Activated CD4-positive, alpha-beta T cell treated with anti-CD3 and anti-CD28 coated beads, Interleukin-2, amount 10 ng/mL, durations not matched to agents 7 days and 5 days (primary cell): ENCODE measurements around the gene PRRG1. TPM values are rescaled to one million over a fixed set of nuclear protein-coding genes. Genes with fewer than 3 reads are reported as not detected.
"Not testable (repeated sequence)": the region's sequence is repeated elsewhere in the genome, so short reads cannot be mapped to it uniquely, and the experiment has no call there.

Experiments used
- CTCF ChIA-PET: fragments of 350-600 bp; sonication (Branson Sonifier 250); formaldehyde crosslinking; loops from one replicate; lab custom pipeline; 2021; ENCODE audit warnings: antibody characterized with exemption; lab: Charles Lee
- POLR2A ChIA-PET: fragments of 350-600 bp; sonication (Branson Sonifier 250); formaldehyde crosslinking; loops from one replicate; lab custom pipeline; 2021; ENCODE audit warnings: antibody characterized with exemption; lab: Charles Lee
- DNase-seq: peaks from one replicate; pipeline ENCODE4 v3.0.0-alpha.2; 2020
- H3K27ac Mint-ChIP-seq: one replicate; pipeline ENCODE4 v1.8.0; 2021; ENCODE audit warnings: mild to moderate bottlenecking, moderate library complexity, mixed read lengths
- H3K27me3 Mint-ChIP-seq: one replicate; pipeline ENCODE4 v1.8.0; 2021; ENCODE audit warnings: mixed read lengths
- H3K36me3 Mint-ChIP-seq: one replicate; pipeline ENCODE4 v1.8.0; 2021; ENCODE audit warnings: low read depth, mixed read lengths
- H3K4me1 Mint-ChIP-seq: one replicate; pipeline ENCODE4 v1.8.0; 2021; ENCODE audit warnings: mixed read lengths
- H3K4me3 Mint-ChIP-seq: one replicate; pipeline ENCODE4 v1.8.0; 2021; ENCODE audit warnings: mild to moderate bottlenecking, moderate library complexity, mixed read lengths
- H3K9me3 Mint-ChIP-seq: one replicate; pipeline ENCODE4 v1.8.0; 2021; ENCODE audit warnings: mixed read lengths
- total RNA-seq, 2 experiments: library from RNA; stranded (reverse); gene quantifications; one replicate each; pipeline ENCODE4 v1.2.3, GENCODE V29; 2021

Gene PRRG1
- total RNA-seq, 2 experiments from 2014 or later = not detected

DNA sequence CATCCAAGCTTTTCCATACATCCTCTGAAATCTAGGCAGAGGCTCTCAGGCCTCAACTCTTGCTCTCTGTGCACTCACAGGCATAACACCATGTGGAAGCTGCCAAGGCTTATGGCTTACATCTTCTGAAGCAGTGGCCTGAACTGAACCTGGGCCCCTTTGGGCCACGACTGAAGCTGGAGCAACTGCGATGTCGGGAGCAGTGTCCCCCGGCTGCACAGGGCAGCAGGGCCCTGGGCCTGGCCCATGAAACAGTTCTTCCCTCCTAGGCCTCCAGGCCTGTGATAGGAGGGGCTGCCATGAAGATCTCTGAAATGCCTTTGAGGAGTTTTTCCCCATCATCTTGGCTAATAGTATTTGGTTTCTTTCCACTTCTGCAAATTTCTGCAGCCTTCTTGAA, 39.2 kb downstream of the PRRG1 start:
- Mint-ChIP-seq H3K36me3 (no peaks in the 10 kb centered on the region), H3K27me3 (no peaks in the 10 kb centered on the region), H3K4me1 (no peaks in the 10 kb centered on the region), H3K27ac (no peak overlapping the region), H3K4me3 (no peak overlapping the region), H3K9me3 (no peaks in the 10 kb centered on the region)
- DNase-seq = no peak
- ChIA-PET CTCF (no interaction called here), POLR2A (no interaction called here)

DNA sequence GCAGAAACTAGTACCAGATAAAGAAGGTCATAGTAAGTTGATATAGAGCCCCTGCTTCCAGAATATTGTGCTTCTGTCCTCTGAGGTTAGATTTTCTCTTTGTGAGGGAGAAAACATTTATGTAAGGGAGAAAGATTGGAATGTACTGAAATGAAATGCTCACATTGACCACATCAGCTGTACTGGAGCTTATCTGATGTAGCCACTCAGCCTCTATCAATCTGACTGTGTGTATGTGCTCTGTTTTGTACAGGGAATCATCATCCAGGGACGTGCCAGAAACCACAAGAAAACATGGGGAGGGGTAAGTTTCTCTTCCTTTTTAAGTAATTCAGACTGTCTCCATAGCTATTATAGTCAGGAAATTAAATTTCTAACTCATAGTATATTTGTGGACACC, 56.8 kb downstream of the PRRG1 start:
- H3K36me3 Mint-ChIP-seq = no peaks in the 10 kb centered on the region
- no peaks in the 10 kb centered on the region for H3K9me3 Mint-ChIP-seq
- CTCF ChIA-PET = no interaction called here

DNA sequence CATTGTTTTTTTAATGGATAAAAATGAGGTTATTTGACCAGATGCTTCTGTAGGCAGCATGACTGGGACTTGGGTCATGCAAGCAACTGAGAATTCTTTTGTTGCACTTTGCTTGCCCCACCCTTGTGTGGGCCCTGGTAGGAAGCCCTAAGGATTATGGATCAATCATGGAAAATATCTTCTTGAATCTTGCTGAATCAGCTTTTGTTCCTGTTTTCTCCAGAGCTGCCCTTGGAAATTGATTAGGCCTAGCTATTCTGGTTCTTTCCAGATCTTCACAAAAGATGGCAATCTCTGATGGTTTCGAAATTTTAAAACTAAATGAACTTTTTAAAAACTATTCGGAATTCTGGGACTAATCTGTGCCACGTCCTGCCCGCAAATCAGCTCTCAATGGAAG, 58.6 kb downstream of the PRRG1 start:
- no peaks in the 10 kb centered on the region for H3K9me3 Mint-ChIP-seq
- H3K4me1 Mint-ChIP-seq = no peaks in the 10 kb centered on the region
- ChIA-PET POLR2A (no interaction called here), CTCF (no interaction called here)
- H3K27ac Mint-ChIP-seq = no peak overlapping the region
- H3K4me3 Mint-ChIP-seq = no peak overlapping the region
- no peaks in the 10 kb centered on the region for H3K27me3 Mint-ChIP-seq
- DNase-seq = no peak
- no peaks in the 10 kb centered on the region for H3K36me3 Mint-ChIP-seq

More for the DNA sequence above, 56.8 kb downstream of the PRRG1 start:
- no peaks in the 10 kb centered on the region for H3K4me1 Mint-ChIP-seq
- H3K27me3 Mint-ChIP-seq = no peaks in the 10 kb centered on the region
- H3K4me3 Mint-ChIP-seq = no peak overlapping the region
- no peak for DNase-seq
- POLR2A ChIA-PET = no interaction called here
- H3K27ac Mint-ChIP-seq = no peak overlapping the region

DNA sequence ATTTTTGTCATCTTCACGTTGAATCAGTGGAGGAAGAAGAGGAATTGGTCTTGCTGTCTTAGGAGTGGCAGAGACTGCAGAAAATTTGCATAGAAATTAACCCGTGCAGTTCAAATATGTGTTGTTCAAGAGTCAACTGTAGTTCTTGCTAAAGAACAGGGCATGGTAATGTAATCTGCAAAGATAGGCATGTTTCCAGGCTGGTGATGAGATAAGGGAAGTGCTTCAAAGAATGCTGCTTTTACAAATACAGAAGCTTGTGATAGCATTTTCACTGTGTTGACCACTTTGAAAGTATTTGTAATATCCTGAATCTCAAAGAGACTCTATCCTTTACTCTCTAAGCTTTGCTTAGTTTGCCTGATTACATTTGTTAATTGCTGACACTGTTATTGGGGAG, 60.1 kb downstream of the PRRG1 start:
- POLR2A ChIA-PET = no interaction called here
- Mint-ChIP-seq H3K4me3 (no peak overlapping the region), H3K9me3 (no peaks in the 10 kb centered on the region), H3K4me1 (no peaks in the 10 kb centered on the region), H3K27ac (no peak overlapping the region), H3K36me3 (no peaks in the 10 kb centered on the region), H3K27me3 (no peaks in the 10 kb centered on the region)
- CTCF ChIA-PET = no interaction called here
- no peak for DNase-seq

DNA sequence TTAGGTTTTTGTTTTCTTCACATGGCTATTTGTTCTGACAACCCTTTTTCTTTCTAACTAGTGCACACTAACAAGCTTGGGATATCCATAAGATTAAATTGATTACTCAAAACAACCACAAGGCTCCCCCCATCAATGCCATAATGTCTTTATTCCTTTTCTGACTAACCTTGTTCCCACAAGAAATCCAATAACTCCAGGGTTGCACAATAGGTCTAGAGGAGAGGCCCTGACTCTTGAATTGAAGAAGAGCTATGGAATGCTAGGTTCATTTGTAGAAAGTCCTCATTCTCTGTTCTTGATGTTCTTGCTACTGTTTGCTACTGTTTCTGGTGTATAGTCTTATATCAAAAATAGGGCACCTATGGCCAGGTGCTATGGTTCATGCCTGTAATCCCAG, 71.0 kb downstream of the PRRG1 start:
- no peak for DNase-seq
- ChIA-PET POLR2A (no interaction called here), CTCF (no interaction called here)
- H3K27ac Mint-ChIP-seq = no peak overlapping the region
- H3K9me3 Mint-ChIP-seq = no peaks in the 10 kb centered on the region
- H3K36me3 Mint-ChIP-seq = no peaks in the 10 kb centered on the region
- H3K4me1 Mint-ChIP-seq = no peaks in the 10 kb centered on the region
- no peaks in the 10 kb centered on the region for H3K27me3 Mint-ChIP-seq
- no peak overlapping the region for H3K4me3 Mint-ChIP-seq

DNA sequence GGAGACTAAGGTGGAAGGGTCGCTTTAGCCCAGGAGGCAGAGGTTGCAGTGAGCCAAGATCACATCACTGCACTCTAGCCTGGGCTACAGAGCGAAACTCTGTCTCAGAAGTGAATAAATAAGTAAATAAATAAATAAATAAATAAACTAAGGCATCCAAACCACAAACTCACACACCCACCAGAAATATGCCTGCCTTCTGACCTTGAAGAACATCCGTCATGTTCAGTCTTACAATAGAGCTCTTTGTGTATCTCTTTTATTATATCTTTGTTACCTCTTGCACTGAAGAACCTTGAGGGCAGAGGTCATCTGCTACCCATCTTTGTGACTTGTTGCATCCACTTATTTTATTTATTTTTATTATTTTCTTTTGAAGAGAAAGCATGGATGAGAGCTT, 71.6 kb downstream of the PRRG1 start:
- no peaks in the 10 kb centered on the region for H3K9me3 Mint-ChIP-seq
- H3K4me1 Mint-ChIP-seq = no peaks in the 10 kb centered on the region
- H3K27me3 Mint-ChIP-seq = no peaks in the 10 kb centered on the region
- DNase-seq = no peak
- no peaks in the 10 kb centered on the region for H3K36me3 Mint-ChIP-seq
- ChIA-PET POLR2A (no interaction called here), CTCF (no interaction called here)
- no peak overlapping the region for H3K27ac Mint-ChIP-seq
- no peak overlapping the region for H3K4me3 Mint-ChIP-seq

DNA sequence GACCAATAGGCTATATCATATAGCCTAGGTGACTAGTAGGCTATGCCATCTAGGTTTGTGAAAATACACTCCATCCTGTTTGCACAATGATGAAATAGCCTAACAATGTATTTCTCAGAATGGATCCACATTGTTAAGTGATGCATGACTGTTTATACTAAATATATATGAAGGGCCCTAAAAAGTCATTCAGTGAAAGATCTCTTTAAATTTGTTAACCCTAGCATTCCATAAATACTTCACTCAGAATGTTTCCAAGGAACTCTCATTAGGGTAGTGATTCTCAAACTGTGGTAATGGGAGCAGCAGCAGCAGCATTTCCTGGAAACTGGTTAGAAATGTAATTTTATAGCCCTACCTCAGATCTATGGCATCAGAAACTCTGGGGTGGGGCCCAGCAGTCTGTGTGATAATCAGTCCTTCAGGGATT, 74.9 kb downstream of the PRRG1 start:
- no peaks in the 10 kb centered on the region for H3K36me3 Mint-ChIP-seq
- no peak overlapping the region for H3K27ac Mint-ChIP-seq
- no peaks in the 10 kb centered on the region for H3K27me3 Mint-ChIP-seq
- no peaks in the 10 kb centered on the region for H3K4me1 Mint-ChIP-seq
- no peak for DNase-seq
- POLR2A ChIA-PET = no interaction called here
- CTCF ChIA-PET = no interaction called here
- no peaks in the 10 kb centered on the region for H3K9me3 Mint-ChIP-seq
- no peak overlapping the region for H3K4me3 Mint-ChIP-seq

DNA sequence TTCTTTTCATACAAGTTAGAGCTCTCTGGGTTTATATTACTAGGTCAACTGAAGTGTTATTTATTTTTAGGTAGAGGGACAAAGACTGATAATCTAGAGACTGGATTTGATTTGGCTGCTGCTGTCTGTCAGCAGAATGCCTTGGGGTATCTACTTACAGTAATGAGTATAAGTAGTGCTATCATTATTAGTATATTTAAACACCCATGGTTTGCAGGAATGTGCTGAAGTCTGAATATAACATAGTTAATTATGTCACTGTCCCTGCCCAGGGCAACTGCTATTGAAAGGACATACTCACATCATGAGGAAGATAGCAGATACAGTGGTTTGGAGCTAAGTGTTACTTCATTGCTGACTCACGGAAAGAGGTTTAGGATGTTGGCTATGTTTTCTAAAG, 76.2 kb downstream of the PRRG1 start:
- Mint-ChIP-seq H3K27ac (no peak overlapping the region), H3K36me3 (no peaks in the 10 kb centered on the region), H3K4me3 (no peak overlapping the region), H3K27me3 (no peaks in the 10 kb centered on the region), H3K9me3 (no peaks in the 10 kb centered on the region), H3K4me1 (no peaks in the 10 kb centered on the region)
- ChIA-PET POLR2A (no interaction called here), CTCF (no interaction called here)
- no peak for DNase-seq

DNA sequence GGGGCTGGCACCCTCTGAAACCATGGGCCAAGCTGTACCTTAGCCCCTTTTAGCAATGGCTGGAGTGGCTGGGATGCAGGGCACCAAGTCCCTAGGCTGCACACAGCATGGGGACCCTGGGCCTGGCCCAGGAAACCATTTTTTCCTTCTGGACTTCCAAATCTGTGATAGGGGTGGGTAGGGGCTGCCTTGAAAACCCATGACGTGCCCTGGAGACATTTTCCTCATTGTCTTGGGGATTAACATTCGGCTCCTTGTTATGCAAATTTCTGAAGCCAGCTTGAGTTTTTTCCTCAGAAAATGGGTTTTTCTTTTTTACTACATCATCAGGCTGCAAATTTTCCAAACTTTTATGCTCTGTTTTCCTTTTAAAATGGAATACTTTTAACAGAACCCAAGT, 79.8 kb downstream of the PRRG1 start:
- DNase-seq, H3K27me3 Mint-ChIP-seq, H3K4me1 Mint-ChIP-seq, H3K9me3 Mint-ChIP-seq, CTCF ChIA-PET, H3K27ac Mint-ChIP-seq, POLR2A ChIA-PET, H3K4me3 Mint-ChIP-seq, H3K36me3 Mint-ChIP-seq: not testable (repeated sequence)

DNA sequence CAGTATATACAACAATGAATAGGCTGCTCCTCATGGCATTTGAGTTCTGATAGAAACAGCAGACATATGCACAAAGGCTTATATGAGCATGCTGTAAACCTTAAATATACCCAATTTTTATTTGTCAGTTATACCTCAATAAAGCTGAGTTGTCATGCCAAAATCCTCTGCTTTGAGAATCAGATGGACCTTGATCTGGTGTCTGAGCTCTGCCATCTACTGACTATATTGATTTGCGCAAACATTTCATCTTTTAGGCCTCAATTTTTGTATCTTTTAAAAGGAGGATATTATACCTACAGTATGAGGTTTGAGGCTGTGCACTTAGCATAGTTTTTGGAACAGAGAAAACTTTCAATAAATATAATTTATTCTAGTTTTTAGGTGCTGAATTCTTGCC, 85.2 kb downstream of the PRRG1 start:
- H3K4me1 Mint-ChIP-seq = no peaks in the 10 kb centered on the region
- H3K27me3 Mint-ChIP-seq = no peaks in the 10 kb centered on the region
- DNase-seq = no peak
- no peaks in the 10 kb centered on the region for H3K9me3 Mint-ChIP-seq
- ChIA-PET CTCF (no interaction called here), POLR2A (no interaction called here)
- H3K36me3 Mint-ChIP-seq = no peaks in the 10 kb centered on the region
- no peak overlapping the region for H3K27ac Mint-ChIP-seq
- H3K4me3 Mint-ChIP-seq = no peak overlapping the region

DNA sequence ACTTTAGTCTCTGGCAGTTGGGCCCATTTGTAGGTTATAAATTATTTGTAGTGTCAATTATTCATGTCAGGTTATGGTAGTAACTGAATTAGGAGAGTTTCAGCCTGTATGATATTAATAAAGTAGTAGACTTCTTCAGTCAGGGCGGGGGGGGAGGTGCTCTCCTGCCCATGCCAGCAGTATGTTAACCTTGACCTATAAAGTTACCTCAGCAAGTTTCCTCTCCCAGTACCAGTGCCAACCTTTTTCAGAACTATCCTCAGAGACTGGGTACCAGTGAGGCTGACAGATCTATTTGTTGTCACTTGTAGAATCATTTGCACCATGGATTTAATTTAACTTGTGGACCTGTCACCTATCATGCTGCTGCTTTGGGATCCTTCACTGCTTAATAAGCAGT, 88.0 kb downstream of the PRRG1 start:
- no peaks in the 10 kb centered on the region for H3K4me1 Mint-ChIP-seq
- no peak for DNase-seq
- CTCF ChIA-PET = no interaction called here
- no peaks in the 10 kb centered on the region for H3K36me3 Mint-ChIP-seq
- H3K27me3 Mint-ChIP-seq = no peaks in the 10 kb centered on the region
- POLR2A ChIA-PET = no interaction called here
- no peak overlapping the region for H3K27ac Mint-ChIP-seq
- no peaks in the 10 kb centered on the region for H3K9me3 Mint-ChIP-seq
- H3K4me3 Mint-ChIP-seq = no peak overlapping the region

DNA sequence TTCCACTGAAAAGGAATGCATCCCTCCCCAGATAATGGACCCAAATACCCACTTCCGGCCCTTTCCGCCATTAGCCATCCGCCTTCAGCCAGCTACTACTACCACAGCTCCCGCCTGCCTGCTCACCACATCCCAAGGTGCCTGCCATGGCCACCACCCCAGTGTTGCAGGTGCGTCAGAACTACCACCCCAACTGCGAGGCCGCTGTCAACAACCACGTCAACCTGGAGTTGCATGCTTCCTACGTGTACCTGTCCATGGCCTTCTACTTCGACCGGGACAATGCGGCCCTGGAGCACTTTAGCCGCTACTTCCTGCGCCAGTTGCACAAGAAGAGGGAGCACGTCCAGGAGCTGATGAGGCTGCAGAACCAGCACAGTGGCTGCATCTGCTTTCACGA, 92.2 kb downstream of the PRRG1 start:
- H3K27ac Mint-ChIP-seq = no peak overlapping the region
- no peaks in the 10 kb centered on the region for H3K9me3 Mint-ChIP-seq
- H3K27me3 Mint-ChIP-seq = no peaks in the 10 kb centered on the region
- POLR2A ChIA-PET = no interaction called here
- no peak overlapping the region for H3K4me3 Mint-ChIP-seq
- H3K4me1 Mint-ChIP-seq = no peaks in the 10 kb centered on the region
- CTCF ChIA-PET = no interaction called here
- H3K36me3 Mint-ChIP-seq = no peaks in the 10 kb centered on the region
- DNase-seq = no peak

DNA sequence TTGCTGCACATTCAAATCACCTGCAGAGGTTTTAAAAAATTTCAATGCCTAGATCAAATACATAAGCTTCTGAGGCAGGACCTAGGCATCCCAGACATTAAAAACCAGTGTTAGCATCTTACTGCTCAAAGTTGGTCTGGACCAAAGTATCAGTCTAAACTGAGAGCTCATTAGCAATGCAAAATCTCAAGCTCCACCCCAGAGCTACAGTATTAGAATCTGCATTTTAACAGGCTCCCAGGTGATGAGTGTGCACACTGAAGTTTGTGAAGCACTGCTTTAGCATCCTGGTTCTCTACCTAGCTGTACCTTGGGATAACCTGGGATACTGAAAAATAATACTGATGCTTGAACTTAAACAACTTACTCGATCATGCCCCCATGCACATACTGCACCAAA, 96.0 kb downstream of the PRRG1 start:
- Mint-ChIP-seq H3K27me3 (no peaks in the 10 kb centered on the region), H3K27ac (no peak overlapping the region), H3K4me1 (no peaks in the 10 kb centered on the region), H3K9me3 (no peaks in the 10 kb centered on the region), H3K36me3 (no peaks in the 10 kb centered on the region), H3K4me3 (no peak overlapping the region)
- DNase-seq = no peak
- ChIA-PET CTCF (no interaction called here), POLR2A (no interaction called here)

DNA sequence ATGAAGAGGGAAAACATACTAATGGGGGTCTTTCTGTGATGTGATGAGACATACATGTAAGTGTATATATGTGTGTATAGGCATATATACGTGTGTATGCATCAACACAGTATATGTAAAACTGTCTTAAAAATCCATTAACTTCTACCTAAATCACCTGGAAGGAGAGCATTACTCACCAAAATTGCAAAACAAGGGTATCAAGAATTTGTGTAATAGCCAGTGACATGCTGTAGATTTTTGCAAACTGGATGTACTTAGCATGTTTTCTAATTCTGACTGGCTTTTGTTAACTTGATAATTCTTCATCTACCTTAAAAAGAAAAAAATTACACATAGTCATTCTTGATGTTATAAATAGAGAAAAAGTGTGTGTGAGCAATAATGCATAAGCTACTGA, 104.7 kb downstream of the PRRG1 start:
- Mint-ChIP-seq H3K9me3 (no peaks in the 10 kb centered on the region), H3K4me3 (no peak overlapping the region), H3K27me3 (no peaks in the 10 kb centered on the region), H3K36me3 (no peaks in the 10 kb centered on the region), H3K4me1 (no peaks in the 10 kb centered on the region), H3K27ac (no peak overlapping the region)
- no peak for DNase-seq
- CTCF ChIA-PET = interaction anchor here (0.7 kb wide), 1 partner anchor 867 kb away, joined by 4 read pairs; no protein-coding TSS in a partner anchor
- POLR2A ChIA-PET = no interaction called here
